GM12891 (cell line): ENCODE measurements around the gene AGMO.

Experiments used
- PAX5 ChIP-seq: IDR thresholded peaks from 2 replicates; pipeline ENCODE4 v1.6.1; 2011; ENCODE audit warnings: low read length, moderate library complexity, mild to moderate bottlenecking; ENCODE audit not compliant: insufficient read depth, severe bottlenecking
- POLR2A ChIP-seq: IDR thresholded peaks from 2 replicates; pipeline ENCODE4 v1.6.1; 2011; ENCODE audit warnings: low read depth, low read length, control low read depth
- POLR2AphosphoS5 ChIP-seq: IDR thresholded peaks from 2 replicates; pipeline ENCODE4 v1.6.1; 2011; ENCODE audit warnings: low read depth, low read length, control low read depth
- SPI1 ChIP-seq: IDR thresholded peaks from 2 replicates; pipeline ENCODE4 v1.6.1; 2011; ENCODE audit warnings: low read depth, low read length, control low read depth
- TAF1 ChIP-seq: IDR thresholded peaks from 2 replicates; pipeline ENCODE4 v1.6.1; 2011; ENCODE audit warnings: low read depth, low read length, control low read depth

- no peak for TF ChIP-seq TAF1
- TF ChIP-seq POLR2A = no peak
- no peak for TF ChIP-seq POLR2AphosphoS5
- TF ChIP-seq SPI1 = no peak
- no peak for TF ChIP-seq PAX5
Observed at GRCh38 chr7:15464667-15465121, 97.1 kb downstream of the AGMO start.
